GOT3 (cell line): Measurements from ENCODE around the gene SLF1.

ENCODE experiments used
- DNase-seq: peaks from one replicate; lab custom pipeline; 2025; ENCODE audit warnings: mixed read lengths; lab: John Stamatoyannopoulos, UW

Gene SLF1

DNA sequence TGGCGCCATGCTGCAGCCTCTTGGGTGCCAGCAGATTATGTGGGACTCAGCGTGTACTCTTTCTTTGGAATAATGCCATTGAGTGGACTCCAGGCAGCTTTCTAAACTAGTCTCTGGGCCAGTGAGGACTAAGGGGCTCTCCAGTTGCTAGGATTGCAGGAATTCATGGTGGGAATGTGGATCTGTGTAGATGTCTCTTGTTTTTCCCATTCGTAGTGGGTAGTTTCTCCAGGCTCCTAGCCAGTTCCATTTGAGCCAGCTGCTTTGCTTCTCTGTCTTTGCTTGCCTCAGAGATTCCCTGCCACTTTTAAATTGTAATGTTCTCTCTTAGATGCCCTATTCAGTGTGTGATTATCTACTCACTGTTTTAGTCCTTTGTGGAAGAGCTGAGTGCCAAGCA, 42.6 kb downstream of the SLF1 start:
- DNase-seq, result no peak

DNA sequence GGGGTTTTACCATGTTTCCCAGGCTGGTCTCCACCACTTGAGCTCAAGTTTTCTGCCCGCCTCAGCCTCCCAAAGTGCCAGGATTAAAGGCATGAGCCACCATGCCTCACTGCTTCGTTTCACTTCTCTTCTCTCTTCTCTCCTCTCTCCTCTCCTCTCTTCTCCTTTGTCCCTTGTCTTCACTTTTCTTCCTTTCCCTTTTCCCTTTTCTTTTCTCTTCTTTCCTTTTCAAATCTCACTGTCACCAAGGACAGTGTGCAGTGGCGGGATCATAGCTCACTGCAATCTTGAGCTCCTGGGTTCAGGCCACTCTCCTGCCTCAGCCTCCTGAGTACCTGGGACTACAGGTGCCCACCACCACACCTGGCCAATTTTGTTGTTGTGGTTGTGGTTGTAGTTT, 49.5 kb downstream of the SLF1 start:
- DNase-seq, result no peak

DNA sequence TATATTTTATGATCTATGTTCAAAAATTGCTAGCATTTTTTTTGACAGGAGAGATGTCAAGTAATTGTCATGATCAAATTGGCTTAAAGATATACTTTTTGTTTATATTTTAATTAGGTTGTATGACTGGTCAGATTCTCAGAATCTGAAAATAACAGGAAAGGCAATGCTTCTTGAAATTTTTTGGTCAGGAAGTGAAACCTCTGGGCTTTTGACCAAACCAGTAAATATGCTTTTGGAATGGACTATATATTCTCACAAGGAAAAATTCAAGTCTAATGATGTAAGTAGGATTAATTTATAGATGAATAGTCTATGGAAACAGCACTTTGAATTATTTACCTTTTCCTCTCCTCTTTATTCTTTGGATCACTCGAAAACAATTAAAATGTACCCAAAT, 52.3 kb downstream of the SLF1 start:
- DNase-seq, result no peak

DNA sequence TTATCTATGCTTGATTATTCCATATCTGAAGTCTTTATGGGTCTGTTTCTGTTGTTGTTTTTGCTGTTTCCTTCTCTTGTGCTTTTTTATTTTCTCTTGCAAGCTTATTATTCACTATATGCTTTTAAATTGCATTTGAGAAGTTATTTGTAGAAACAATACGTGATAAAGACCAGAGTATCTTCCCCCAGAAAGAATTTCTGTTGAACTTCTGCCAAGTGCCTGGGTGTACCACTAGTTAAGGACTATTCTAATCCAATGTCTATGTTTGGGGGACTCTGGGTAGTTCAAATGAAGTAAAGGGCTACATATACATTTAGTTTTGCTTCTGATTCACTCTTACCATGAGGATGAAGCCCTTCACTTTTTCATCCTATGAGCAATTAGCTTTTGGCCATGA, 54.3 kb downstream of the SLF1 start:
- no peak for DNase-seq

DNA sequence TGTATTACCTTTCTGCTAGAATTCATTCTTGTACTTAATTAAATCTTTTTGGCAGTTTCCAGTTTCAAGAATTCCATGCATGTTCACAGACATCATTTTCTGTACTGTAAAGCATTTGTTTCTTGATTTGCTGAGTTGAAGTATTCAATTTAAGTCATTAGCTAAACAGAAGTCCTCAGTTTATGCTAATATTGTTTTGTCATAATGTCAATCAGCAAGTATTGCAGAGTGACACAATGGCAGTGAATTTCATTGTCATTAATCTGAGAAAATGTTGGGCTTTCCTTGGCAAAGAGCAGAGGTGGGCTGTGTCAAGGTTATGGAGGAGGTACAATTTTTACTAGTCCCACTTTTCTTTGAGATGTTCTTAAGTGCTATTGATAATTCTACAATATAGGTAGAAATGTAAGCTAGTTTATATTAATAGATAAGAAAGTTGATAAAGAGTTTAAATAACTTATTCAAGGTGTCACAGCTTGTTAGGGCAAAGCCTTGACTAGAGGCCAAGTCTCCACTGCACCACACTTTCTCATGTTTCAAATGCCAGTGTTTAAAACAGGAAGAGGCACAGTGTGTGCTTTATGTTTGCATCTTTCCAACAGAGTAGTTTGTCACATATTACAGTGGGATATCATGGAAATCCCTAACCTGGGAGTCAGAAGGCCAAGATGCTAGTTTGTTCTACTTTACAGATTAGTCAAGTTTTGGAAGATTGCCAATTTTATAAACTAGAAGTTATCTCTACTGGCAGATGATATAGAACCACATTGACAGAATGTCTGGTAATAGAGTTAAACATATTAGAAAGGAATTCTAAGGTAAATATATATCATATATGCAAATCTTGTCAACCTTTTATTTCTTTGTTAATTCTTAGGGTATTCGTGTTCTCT, 56.3 kb downstream of the SLF1 start:
- DNase-seq, result no peak

DNA sequence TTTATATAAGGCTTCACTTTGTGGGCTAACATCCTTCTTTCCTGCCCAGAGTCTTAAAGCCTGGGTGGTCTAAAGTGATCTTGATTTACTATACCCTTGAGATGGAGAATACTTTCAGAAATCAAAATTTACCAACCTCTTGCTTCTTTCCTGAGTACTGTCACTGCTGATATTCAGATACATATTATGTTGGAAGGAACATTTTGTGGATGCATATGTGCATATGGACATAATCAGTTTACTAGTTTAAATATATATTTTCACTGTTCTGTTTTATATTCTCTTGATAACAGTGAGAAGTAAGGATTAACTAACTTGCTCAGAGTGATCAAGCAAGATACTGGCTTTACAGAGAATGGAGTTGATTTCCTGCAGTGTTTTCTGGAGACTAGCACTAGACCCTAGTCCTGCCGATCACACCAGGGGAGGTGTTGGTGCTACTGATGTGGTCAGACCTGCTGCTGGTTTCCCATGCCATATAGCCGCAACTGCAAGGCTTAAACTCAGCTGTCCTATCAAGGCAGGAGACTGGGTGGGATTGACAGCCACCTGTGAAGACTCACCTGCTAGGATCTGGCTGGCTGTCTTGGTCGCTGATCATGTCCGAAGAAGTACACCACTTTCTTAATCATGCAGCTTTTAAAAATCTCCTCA, 57.6 kb downstream of the SLF1 start:
- no peak for DNase-seq

DNA sequence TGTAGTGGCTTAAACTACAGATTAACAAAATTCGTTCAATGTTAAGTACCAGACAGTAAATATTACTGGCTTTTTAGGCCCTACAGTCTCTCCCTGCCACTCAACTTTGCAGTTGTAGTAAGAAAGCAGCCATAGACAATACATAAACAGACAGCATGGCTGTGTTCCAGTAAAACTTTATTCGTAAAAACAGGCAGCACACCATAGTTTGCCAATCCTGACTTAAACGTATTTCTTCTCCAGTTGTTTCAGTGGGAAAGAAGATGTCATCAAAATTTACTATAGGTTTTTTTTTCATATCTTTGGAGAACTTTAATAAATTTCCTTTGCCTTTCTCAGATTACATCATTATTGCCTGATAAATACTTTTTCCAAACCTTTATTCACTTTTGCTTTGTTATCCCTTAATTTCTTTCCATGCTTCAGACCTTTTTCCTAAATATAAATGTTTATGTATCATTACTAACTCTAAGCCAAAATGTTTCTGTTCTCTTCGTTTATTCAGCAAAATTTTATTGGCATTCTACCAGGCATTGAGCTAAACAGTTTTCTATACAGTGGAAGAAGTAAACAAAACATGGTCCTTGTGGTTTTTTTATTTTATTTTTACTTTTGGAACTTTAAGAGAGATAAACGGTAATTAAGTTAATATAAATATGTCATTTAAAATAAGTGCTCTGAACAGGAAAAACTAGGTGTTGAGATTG, 64.5 kb downstream of the SLF1 start:
- no peak for DNase-seq

DNA sequence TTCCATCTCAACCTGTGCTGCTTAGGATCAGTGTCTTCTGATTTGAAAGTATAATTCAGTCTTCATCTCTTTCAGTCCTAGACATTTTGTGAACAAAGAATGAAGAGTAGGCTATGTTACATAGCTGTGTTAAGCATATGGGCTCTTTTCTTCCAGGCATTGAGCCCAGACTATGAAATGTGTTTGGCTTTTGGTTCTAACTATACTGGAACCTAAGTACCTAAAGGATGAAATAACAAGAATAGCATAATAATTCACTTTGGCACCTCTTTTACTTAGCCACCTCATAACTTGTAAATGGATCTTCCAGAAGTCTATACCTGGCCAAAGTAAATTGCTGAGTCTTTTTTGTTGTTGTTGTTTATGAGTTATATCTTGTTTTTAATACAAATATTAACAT, 71.4 kb downstream of the SLF1 start:
- no peak for DNase-seq

DNA sequence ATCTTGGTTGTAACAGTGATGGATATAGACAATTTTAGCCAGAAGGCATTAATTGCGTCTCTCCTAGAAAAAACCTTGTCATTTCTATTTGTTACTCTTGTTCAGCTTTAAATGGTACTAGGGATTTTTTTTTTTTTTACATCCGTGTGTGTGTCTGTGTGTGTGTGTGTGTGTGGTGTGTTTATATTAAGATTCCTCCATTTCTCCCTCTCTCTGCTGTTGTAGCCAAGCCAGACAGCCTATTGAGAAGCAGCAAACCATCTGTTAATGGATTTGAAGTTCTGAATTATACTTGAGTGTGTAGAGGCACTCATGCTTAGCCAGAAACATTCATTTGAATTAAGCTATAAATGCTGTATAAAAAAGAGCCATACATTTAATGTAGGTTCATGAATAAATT, 72.3 kb downstream of the SLF1 start:
- DNase-seq, result no peak

DNA sequence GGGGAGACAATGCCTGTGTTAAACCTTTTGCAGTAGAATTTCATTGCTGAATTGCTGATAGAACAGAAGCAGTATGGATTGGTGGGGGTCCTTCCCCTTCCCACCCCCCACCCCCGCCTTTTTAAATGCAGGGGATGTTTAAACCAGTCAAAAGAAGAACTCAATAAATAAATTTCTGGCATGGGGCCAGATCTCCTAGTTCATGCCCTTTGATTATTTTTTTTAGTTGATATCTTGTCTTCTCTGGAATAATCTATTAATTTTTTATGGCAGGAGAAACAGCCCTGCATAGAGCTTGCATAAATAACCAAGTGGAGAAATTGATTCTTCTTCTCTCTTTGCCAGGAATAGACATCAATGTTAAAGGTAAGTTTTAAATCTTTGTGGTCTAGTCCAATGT, 72.8 kb downstream of the SLF1 start:
- no peak for DNase-seq

DNA sequence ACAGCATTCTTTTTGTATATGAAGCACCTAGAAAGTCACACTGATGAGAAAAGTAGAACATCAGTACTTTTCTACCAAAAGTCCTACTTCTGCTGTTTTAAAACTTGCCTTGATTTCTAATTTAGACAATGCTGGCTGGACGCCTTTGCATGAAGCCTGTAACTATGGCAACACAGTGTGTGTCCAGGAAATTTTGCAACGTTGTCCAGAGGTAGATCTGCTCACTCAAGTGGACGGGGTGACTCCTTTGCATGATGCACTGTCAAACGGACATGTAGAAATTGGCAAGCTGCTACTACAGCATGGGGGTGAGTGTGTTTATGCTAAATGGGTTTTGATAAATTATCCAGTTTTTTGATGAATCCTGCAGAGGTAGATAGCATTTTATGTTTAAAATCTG, 73.5 kb downstream of the SLF1 start:
- no peak for DNase-seq

DNA sequence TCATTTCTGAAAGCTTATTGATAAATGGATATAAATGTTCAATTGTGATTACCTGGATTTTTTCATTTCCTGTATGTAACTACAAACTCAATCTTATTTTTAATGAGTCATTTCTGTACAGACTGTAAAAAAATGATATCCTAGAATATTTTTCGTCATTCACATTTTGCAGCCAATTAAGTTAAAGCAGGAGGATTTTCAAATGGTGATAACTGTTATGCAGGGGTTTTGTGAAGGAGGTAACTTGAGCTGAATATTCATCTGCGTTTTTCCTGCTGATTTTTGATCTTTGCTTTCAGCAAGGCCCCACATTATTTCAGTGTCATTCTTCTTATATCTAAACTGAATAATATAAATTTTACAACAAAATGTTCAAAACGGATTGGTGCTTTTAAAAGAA, 74.1 kb downstream of the SLF1 start:
- DNase-seq, result no peak

DNA sequence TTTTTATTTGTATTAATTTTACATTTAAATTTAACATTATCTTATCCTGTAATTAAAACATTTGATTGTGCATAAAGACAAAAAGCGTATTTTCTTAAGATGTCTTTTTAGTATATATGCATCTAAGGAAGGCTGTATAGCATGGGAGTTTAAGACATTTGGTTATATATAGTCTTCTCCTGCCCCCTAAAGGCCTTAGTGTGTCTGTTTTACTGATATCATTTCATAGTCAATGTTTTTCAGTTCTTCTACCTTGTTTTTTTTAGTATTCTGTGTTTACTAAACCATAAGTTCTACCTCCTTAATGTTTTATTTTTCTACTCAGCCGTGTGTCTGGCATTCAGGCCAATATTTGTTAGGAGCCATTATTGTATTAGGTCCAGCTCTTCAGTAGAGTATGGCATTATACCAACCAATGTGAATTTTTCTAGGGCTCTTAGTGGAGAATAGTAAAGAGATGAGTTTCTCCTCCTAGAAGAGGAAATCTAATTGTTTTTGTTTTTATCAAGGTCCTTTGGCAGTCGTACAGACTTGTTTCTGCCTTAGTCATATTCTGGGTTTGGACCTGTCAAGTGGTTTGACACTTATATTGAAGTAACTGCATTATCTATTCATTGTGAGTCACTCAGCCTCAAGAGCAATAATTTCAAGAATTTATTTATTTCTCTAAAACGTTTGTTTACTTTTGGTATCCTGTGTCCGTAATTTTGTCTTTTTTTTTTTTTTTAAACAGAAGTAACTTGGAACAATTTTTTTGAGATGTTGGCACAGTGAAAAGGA, 74.8 kb downstream of the SLF1 start:
- DNase-seq, result no peak

DNA sequence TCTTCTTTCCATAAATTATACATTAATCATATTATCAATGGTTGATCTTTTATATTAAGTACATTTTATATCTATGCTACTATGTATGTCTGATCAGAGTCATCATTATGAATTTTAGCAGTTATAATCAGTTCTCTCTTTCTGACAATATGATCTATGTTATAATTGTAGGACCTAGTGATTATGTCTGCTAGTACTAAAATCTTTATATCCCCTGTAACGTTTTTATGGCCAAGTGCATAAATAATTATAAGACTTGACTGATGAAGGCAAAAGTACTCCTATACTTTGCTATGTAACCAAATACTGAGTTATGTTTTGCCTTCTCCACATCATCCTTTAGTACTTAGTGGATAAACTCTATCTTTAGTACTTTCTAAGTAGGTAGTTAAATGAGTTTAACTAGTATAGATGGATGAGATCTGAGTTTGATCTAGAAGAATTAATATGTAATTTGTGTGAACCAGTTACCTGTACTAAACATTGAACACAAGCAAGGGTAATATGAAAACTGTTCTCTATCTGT, 75.4 kb downstream of the SLF1 start:
- no peak for DNase-seq

DNA sequence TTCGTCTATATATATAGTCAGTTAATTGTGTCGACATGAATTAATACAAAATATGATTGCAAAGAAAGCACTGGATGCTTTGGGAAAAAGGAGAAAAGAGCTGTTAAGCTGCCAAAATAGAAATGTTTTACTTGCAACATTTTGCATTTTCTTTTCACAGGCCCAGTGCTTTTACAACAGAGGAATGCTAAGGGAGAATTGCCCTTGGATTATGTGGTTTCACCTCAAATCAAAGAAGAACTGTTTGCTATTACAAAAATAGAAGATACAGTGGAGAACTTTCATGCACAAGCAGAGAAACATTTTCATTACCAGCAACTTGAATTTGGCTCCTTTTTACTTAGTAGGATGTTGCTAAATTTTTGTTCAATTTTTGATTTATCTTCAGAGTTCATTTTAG, 76.2 kb downstream of the SLF1 start:
- DNase-seq, result no peak

DNA sequence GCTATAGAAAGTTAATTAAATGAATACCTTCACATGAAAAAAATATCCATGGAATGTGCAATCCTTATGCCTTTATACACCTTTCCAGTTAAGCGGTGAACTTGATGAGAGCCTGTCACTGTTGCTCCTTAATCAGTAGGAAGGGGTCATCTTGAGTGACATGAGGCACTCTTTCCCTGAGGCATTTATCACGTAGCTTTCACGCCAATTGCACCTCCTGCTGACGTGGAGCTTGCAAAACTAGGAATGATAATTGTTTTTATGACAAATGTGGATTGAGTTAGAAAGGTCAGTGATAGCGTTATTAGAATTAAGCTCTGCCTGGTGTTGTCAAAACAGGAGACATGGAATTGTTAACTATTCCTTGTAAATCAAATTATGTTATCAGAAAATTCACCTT, 79.7 kb downstream of the SLF1 start:
- no peak for DNase-seq

DNA sequence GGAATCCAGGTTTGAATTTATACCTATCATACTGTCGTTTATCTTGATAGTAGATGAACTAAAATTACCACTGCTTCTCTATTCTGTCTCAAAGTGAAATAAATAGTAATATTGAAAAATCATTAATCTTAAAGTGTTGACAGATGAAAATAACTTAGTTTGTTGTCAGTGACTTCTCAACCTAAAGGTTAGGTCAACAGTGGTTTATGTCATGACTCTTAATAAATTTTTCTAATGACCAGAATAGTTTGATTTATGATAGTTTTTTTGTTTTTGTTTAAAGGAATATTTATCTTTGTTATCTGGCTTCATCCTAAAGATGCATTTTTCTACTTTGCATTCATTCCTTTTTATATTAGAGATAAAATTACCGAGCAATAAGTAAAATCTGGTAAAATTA, 81.1 kb downstream of the SLF1 start:
- no peak for DNase-seq

DNA sequence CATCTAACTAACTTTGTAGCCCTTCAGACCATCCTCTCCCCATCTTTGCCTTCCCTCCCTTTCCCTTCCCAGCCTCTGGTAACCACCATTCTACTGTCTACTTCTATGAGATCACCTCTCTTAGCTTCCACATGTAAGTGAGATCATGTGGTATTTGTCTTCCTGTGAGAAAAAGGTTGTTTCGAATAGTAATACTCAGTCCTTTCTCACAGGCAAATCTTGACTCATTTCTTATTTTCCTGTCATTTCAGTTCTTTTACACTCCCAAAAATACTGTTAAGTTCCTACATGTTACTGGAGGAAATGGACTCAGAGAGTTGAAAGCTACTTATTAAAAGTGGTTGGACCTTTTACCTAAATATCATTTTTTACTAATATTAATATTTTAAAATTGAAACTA, 82.1 kb downstream of the SLF1 start:
- no peak for DNase-seq

DNA sequence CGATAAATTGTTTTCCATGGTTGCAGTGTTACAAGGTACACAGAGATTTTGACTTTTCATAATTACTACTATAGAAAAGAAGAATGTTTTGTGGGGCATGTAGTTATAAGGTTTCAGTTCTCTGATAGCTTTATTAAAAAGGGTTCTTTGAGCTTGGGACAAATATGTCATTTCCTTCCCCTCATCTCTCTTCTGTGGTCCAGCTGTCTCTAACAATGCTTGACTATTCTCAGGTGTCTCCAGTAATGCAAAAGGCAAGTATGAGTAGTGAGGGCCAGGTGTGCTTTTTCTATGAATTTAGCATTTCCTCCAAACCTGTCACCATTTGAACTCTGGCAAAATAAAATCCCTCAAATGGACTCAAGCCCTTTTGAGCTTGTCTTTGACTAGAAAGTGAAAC, 84.3 kb downstream of the SLF1 start:
- no peak for DNase-seq

DNA sequence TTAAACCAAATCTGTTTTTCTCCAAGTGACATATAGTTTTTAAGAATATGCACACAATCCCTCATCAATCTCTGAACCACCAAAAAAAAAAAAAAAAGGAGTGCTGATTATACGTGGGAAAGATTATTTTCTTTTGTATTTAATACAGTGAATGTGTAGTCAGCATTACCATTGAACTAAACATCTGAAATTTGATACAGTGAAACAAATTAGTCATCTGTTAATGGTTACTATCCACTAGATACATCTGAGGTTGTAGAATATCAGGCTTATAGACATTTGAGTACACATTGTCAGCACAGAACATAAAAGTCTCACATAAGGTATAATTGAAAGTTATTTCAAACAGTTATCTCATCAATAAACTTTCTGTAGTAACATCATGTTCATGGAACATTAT, 87.0 kb downstream of the SLF1 start:
- no peak for DNase-seq

DNA sequence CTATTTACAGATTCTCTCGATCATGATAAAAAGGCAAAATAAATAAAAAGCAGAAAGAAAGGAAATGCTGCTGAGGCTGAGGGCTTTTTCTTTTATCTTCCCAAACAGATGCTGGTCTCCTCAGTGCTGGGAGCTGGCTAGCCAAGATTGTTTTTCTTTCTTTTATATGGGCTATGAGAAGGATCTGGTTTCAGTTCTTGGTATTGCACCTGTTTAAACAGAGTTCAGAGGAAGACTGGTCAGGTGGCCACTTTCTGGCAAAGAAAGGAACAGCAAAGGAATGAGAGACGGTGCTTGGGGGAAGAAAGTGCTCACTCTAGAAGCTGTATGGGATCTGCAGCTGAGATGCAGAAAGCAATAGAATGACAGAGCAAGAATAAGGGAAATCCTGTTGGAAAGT, 88.9 kb downstream of the SLF1 start:
- no peak for DNase-seq

DNA sequence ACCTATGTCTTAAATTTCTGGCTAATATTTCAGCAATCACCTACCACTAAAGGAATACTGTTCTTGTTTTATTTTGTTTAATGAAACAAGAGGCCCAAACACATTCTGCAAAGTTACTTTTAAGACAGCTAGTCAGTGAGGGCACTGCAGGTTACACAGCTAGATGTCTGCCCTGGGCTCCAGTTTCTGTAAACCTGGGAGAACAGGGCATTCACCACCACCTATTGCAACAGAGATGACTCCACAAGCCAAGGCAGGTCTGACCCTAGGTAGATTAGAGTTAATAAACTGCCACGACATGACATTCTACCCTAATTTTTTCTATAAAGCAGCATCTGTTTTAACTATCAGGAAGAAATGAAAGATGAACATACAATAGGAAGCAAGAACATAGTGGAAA, 90.8 kb downstream of the SLF1 start:
- DNase-seq, result no peak
